ENCODE measurements around the gene PCSK5. TPM values are rescaled to one million over a fixed set of nuclear protein-coding genes. Genes with fewer than 3 reads are reported as not detected.

PCSK5 gene
- total and polyA plus RNA-seq, 2 of the 8 experiments (the other 6 are each of a cell fraction or from before 2014, with no cell fraction given), result 5.5 to 10.7 TPM

DNA sequence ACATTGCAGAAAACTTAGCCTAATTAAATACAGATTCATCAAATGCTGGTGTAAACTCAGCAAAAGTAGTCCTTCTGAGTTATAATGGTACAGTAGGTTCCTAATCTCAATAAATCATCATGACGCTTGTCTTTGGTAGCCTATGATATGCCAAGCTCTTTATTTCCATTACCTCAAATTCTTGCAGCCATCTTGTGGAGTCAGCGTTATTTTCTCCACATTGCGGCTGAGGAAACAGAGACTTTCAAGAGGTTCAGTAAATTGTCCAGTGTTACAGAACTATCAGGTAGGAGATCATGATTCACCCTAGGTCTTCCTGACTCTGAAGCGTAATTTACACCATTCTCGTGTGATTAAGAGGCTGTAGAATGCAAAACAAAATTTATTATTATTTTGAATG is 237.2 kb downstream of the PCSK5 start:
- Histone ChIP-seq H3K56ac (replicated peaks; ENCODE audit: insufficient read length, low read depth, low read length) (no peak overlapping the region), H3K4me1 (replicated peaks in 1 of 4; ENCODE audit: control insufficient read depth in 3 of 4, insufficient read depth in 4 of 4, low read length in 3 of 4) (no peaks in the 10 kb centered on the region; a peak in 1 of 7 replicates), H2BK20ac (ENCODE audit: low read length) (no peak overlapping the region), H2AK5ac (ENCODE audit: low read depth, low read length) (no peak overlapping the region), H2BK12ac (ENCODE audit: low read depth, low read length) (no peak overlapping the region), H3K4me3 (ENCODE audit: extremely low read depth in 1 of 4, insufficient read depth in 2 of 4, low read depth in 3 of 4, low read length in 4 of 4) (no peak overlapping the region), H3K9ac (replicated peaks in 1 of 4; ENCODE audit: extremely low read depth in 1 of 4, low read depth in 3 of 4, low read length in 3 of 4) (no peak overlapping the region), H3K79me2 (ENCODE audit: control insufficient read depth in 1 of 2, insufficient read depth in 2 of 2, low read length in 2 of 2) (no peaks in the 10 kb centered on the region), H4K5ac (ENCODE audit: insufficient read length, low read depth, low read length) (no peak overlapping the region), H3K18ac (ENCODE audit: extremely low read depth, low read length) (no peak overlapping the region), H3K4me2 (ENCODE audit: insufficient read depth in 1 of 2, low read depth in 2 of 2, low read length in 2 of 2) (no peak overlapping the region), H3K27ac (ENCODE audit: low read depth, low read length) (no peak overlapping the region), H3K14ac (ENCODE audit: insufficient read length) (no peak overlapping the region), H2BK15ac (ENCODE audit: low read length) (no peak overlapping the region), H3K36me3 (ENCODE audit: control insufficient read depth in 2 of 4, insufficient read depth in 4 of 4, low read length in 3 of 4) (no peaks in the 10 kb centered on the region), H4K91ac (replicated peaks; ENCODE audit: insufficient read length, low read length) (no peak overlapping the region), H3K4ac (replicated peaks; ENCODE audit: insufficient read length, low read depth, low read length) (no peak overlapping the region), H3K23me2 (ENCODE audit: low read depth, low read length) (no peaks in the 10 kb centered on the region), H4K20me1 (replicated peaks in 1 of 2; ENCODE audit: control insufficient read depth in 1 of 2, insufficient read depth in 2 of 2, low read length in 2 of 2) (no peaks in the 10 kb centered on the region), H3K9me3 (ENCODE audit: insufficient read depth in 2 of 2, low read depth in 1 of 2, low read length in 1 of 2) (no peaks in the 10 kb centered on the region), H2AFZ (ENCODE audit: low read length) (no peak overlapping the region), H3K79me1 (ENCODE audit: low read depth, low read length) (no peaks in the 10 kb centered on the region), H2BK120ac (replicated peaks; ENCODE audit: low read depth, low read length) (no peak overlapping the region), H4K8ac (ENCODE audit: extremely low read depth, insufficient read depth, low read length) (no peak overlapping the region), H3K23ac (ENCODE audit: insufficient read length) (no peak overlapping the region), H2BK5ac (ENCODE audit: low read depth, low read length) (no peak overlapping the region), H3K27me3 (replicated peaks in 1 of 4; ENCODE audit: control insufficient read depth in 3 of 4, extremely low read depth in 1 of 4, insufficient read depth in 3 of 4, low read length in 3 of 4) (no peaks in the 10 kb centered on the region)
- ChIA-PET CTCF (ENCODE audit: partially characterized antibody) (interaction anchor here (1.1 kb wide), 1 partner anchor 56 kb away, joined by 3 read pairs; no protein-coding TSS in a partner anchor), POLR2A (ENCODE audit: partially characterized antibody) (no interaction called here)
- TF ChIP-seq EGR1 (IDR thresholded peaks at IDR 0.05; ENCODE audit: borderline replicate concordance, low read depth, low read length) (no peak), SRF (IDR thresholded peaks at IDR 0.05; ENCODE audit: low read depth, low read length) (no peak), HDAC6 (IDR thresholded peaks at IDR 0.05; ENCODE audit: low read depth, low read length) (no peak), YY1 (IDR thresholded peaks at IDR 0.05; ENCODE audit: low read depth, low read length) (no peak), JUN (IDR thresholded peaks at IDR 0.05; ENCODE audit: low read depth, low read length) (no peak), KDM1A (IDR thresholded peaks at IDR 0.05; ENCODE audit: borderline replicate concordance, low read length) (no peak), GTF2F1 (IDR thresholded peaks at IDR 0.05; ENCODE audit: borderline replicate concordance, low read depth, low read length) (no peak), TEAD4 (IDR thresholded peaks at IDR 0.05; ENCODE audit: low read depth, low read length) (no peak), MAFK (IDR thresholded peaks at IDR 0.05; ENCODE audit: low read depth, low read length) (no peak), GABPA (IDR thresholded peaks at IDR 0.05; ENCODE audit: borderline replicate concordance, insufficient read depth, low read length) (no peak), NANOG (IDR thresholded peaks at IDR 0.05; ENCODE audit: insufficient read depth, low read depth, low read length, poor library complexity, severe bottlenecking) (no peak), SUZ12 (IDR thresholded peaks at IDR 0.05; ENCODE audit: low read length) (no peak), RNF2 (IDR thresholded peaks at IDR 0.05; ENCODE audit: borderline replicate concordance, low read depth, low read length, missing control alignments, poor library complexity, severe bottlenecking) (no peak), CBX5 (IDR thresholded peaks at IDR 0.05; ENCODE audit: low read depth, low read length) (no peak), JUND (IDR thresholded peaks at IDR 0.05; ENCODE audit: low read length) (no peak)
- 93% methylated on average over 5 of the region's 5 CpGs; no CpG with 5 or more reads in 1 of the 2 experiments for WGBS, 2 experiments (ENCODE audit: extremely low coverage in 1 of 2, insufficient coverage in 1 of 2, insufficient read length in 1 of 2, insufficient replicate concordance in 2 of 2, low coverage in 1 of 2, low lambda C conversion rate in 2 of 2, missing lambda C conversion rate in 1 of 2)
- FAIRE-seq (no peak), DNase-seq (ENCODE audit: low read depth in 1 of 2, low spot score in 2 of 2) (no peak)
